SJSA1 (cell line): ENCODE measurements around the gene MCCC2. TPM values are rescaled to one million over a fixed set of nuclear protein-coding genes. Genes with fewer than 3 reads are reported as not detected.
"Not testable (repeated sequence)": the region's sequence is repeated elsewhere in the genome, so short reads cannot be mapped to it uniquely, and the experiment has no call there.

Experiments used
- DNase-seq, 2 experiments: peaks; one replicate each; pipeline ENCODE4 v3.0.0-alpha.2; 2015 to 2020; ENCODE audit warnings: low spot score in 2 of 2, low read depth in 1 of 2
- H3K27ac ChIP-seq: fragments of 250-450 bp; sonication (Bioruptor Pico); 2 replicates; pipeline ENCODE4 v1.5.1; 2020; ENCODE audit warnings: mild to moderate bottlenecking, moderate library complexity
- H3K27me3 ChIP-seq: fragments of 250-450 bp; sonication (Bioruptor Pico); replicated peaks from 2 replicates; pipeline ENCODE4 v1.5.1; 2020; ENCODE audit warnings: mild to moderate bottlenecking, moderate library complexity
- H3K36me3 ChIP-seq: fragments of 250-450 bp; sonication (Bioruptor Pico); 2 replicates; pipeline ENCODE4 v1.5.1; 2020; ENCODE audit warnings: mild to moderate bottlenecking
- H3K4me1 ChIP-seq: fragments of 250-450 bp; sonication (Bioruptor Pico); replicated peaks from 2 replicates; pipeline ENCODE4 v1.6.1; 2021; ENCODE audit warnings: mild to moderate bottlenecking
- H3K4me3 ChIP-seq: fragments of 250-450 bp; sonication (Bioruptor Pico); 2 replicates; pipeline ENCODE4 v1.5.1; 2020; ENCODE audit warnings: mild to moderate bottlenecking
- H3K9me3 ChIP-seq: fragments of 250-450 bp; sonication (Bioruptor Pico); replicated peaks from 2 replicates; pipeline ENCODE4 v1.5.1; 2020; ENCODE audit warnings: mild to moderate bottlenecking
- total RNA-seq: library from RNA; depleted of rRNA; stranded (reverse); fragments of >200 nt; shearing (Covaris generic); gene quantifications from 2 replicates; pipeline ENCODE4 v1.2.3, GENCODE V29; 2014

The MCCC2 gene
- total RNA-seq, 1 experiment from 2014 or later: 41.4 TPM

GRCh38 chr5:71621268-71621667 lies 34.1 kb downstream of the MCCC2 start:
- H3K9me3 ChIP-seq: no peaks in the 10 kb centered on the region
- H3K27me3 ChIP-seq: no peaks in the 10 kb centered on the region
- DNase-seq: no peak
- H3K4me1 ChIP-seq: no peaks in the 10 kb centered on the region
- no peak overlapping the region for H3K4me3 ChIP-seq
- H3K27ac ChIP-seq: no peak overlapping the region
- peaks cover 10% of the 10 kb centered on the region; the same call in 1 of the 2 replicates for H3K36me3 ChIP-seq

- Histone ChIP-seq H3K9me3 (no peaks in the 10 kb centered on the region), H3K4me3 (no peak overlapping the region), H3K4me1 (no peaks in the 10 kb centered on the region), H3K36me3 (peaks cover 6% of the 10 kb centered on the region; the same call in 1 of the 2 replicates), H3K27ac (no peak overlapping the region), H3K27me3 (no peaks in the 10 kb centered on the region)
- no peak for DNase-seq
Measured at GRCh38 chr5:71621741-71622140, 34.6 kb downstream of the MCCC2 start.

DNA sequence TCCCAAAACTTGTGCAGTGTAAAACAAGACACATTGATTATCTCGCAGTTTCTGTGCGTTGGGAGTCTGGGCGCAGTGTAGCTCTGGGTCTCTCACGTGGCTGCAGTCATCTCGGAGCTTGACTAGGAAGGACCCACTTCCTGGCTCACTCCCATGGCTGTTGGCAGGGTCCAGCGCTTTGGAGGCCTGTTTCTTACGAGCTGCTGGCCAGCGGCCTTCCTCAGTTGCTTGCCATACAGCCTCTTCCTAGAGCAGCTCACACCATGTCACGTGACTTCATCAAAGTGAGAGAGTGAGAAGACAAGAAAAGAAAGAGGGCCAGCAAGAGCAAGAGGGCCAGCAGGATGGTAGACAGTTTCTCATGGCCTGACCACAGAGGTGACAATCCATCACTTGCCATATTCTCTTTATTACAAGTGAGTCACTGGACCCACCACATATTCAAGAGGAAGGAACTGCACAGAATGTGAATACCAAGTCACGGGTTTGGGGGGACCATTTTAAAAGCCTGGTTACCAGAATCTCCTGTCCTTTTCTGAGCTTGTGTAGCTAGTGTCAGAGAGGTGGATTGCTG lies 36.2 kb downstream of the MCCC2 start:
- Histone ChIP-seq H3K4me3 (no peak overlapping the region), H3K36me3 (peaks cover 6% of the 10 kb centered on the region; the same call in 1 of the 2 replicates), H3K9me3 (no peaks in the 10 kb centered on the region), H3K4me1 (no peaks in the 10 kb centered on the region), H3K27me3 (no peaks in the 10 kb centered on the region), H3K27ac (no peak overlapping the region)
- DNase-seq: no peak

DNA sequence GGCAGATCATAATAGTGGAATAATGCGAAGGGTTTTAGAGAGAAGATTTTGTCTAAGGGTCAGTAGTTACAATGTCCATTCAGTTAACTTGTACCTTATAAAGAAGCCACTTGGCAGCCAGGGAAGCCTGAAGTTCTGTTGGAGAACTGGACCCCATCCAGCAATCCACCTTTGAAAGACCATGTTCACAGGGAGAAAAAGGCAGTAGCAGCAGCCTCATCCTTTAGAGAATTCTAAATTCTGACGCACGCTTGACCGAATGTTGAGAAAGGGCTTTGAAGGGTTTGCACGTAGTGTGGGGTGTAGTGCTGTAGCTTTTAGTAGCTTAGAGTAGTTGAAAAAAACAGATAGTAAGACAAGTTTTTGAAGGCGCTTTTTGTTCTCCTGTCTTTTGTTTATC lies 42.8 kb downstream of the MCCC2 start:
- Histone ChIP-seq H3K27ac (no peak overlapping the region), H3K4me1 (no peaks in the 10 kb centered on the region), H3K27me3 (no peaks in the 10 kb centered on the region), H3K4me3 (no peak overlapping the region), H3K9me3 (no peaks in the 10 kb centered on the region), H3K36me3 (peaks cover 16% of the 10 kb centered on the region)
- DNase-seq: no peak

DNA sequence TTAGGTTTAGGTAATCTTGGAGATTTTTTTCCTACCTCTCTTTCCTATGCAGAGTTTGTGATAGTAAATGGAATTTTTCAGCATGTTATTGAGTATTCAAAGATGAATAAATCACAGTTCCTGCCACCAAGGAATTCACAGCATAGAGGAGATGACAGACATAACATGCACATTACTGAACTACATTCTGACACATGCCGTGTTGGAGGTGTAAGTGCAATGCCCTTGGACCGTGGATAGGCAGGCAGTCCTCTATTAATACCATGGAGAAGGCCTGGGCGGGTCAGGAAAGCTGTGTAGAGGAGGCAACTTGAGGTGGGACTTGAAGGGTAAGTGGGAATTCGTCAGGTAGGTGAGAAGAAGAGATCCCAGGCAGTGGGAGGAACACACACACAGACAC lies 43.9 kb downstream of the MCCC2 start:
- Histone ChIP-seq H3K27me3 (no peaks in the 10 kb centered on the region), H3K9me3 (no peaks in the 10 kb centered on the region), H3K36me3 (peaks cover 23% of the 10 kb centered on the region), H3K4me3 (no peak overlapping the region), H3K4me1 (no peaks in the 10 kb centered on the region), H3K27ac (no peak overlapping the region)
- DNase-seq: no peak

- Histone ChIP-seq H3K27me3 (no peaks in the 10 kb centered on the region), H3K4me3 (no peak overlapping the region), H3K36me3 (peaks cover 23% of the 10 kb centered on the region), H3K27ac (no peak overlapping the region), H3K9me3 (no peaks in the 10 kb centered on the region), H3K4me1 (no peaks in the 10 kb centered on the region)
- DNase-seq: no peak
Measured at GRCh38 chr5:71632168-71632567, 45.0 kb downstream of the MCCC2 start.

DNA sequence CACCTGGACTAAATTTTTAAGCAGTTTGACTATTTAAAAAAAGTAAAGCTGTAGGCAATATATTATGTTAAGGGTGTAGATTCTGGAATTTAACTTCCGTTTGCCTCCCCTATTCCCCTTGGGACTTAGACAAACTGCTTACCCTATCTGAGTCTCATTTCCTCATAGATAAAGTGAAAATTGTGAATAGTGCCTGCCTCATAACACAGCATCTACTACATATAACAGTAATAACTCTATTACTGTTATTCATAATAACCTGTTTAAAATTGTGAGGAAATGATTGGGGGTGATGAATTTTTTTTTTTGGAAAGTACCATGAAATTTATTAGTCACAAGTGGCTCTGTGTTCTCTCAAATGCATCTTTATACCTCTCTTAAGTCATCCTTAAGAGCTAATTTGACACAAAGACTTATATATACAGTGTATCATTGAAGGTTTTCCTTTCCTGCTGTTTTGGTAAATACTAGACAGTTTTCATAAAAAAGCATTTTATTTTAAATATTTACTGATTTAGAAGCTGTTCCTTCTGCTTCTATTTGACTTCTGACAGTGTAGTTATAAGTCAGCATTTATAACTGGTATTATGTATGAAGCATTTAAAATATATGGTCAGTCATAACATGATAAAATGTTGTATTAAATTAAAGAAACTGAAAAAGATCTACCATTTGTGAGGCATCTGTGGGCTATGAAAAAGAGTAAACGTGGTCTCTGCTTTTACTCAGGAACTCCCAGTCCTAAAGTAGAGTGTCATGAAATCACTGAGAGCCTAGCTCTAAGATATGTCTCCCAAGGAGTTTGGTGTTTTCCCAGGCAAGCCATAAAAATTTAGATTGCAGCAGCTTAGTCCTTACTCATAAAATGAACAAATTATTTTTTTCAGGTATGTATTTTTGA lies 46.4 kb downstream of the MCCC2 start:
- H3K9me3 ChIP-seq: no peaks in the 10 kb centered on the region
- no peak overlapping the region for H3K4me3 ChIP-seq
- H3K4me1 ChIP-seq: no peaks in the 10 kb centered on the region
- no peak for DNase-seq
- H3K27ac ChIP-seq: no peak overlapping the region
- H3K27me3 ChIP-seq: no peaks in the 10 kb centered on the region
- peaks cover 27% of the 10 kb centered on the region for H3K36me3 ChIP-seq

DNA sequence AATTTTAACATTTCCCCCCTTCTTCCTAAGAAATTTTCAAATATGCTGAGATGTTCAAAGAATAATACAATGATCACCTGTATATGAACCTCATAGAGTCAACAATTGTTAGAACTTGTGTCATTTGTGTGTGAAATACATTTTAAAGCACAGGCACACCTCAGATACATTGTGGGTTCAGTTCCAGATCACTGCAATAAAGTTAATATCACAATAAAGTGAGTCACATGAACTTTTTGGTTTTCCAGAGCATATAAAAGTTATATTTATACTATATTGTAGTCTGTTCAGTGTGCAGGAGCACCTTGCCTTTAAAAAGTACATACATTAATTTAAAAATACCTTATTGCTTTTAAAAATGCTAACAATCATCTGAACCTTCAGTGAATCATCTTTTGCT lies 50.0 kb downstream of the MCCC2 start:
- H3K36me3 ChIP-seq: peaks cover 36% of the 10 kb centered on the region
- DNase-seq: no peak

DNA sequence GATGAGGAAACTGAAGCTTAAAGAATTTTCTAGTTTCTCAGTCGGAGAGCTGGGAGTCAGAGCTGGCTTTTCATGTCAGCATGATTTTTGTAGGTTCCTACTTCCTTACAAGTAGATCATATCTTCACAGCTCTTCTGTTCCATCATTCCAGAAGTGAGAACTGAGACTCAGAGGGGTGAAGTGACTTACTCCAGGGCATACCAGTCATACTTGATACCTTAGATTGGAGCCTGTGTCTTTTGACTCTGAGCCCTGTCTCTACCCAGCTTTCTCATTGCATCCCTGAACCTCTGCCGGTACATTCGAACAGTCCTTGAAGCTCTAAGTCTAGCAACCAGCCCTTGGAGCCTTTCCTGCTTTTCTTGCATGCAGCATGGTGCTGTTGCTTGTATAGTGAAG lies 53.3 kb downstream of the MCCC2 start:
- no peak for DNase-seq
- no peaks in the 10 kb centered on the region for H3K27me3 ChIP-seq
- H3K4me3 ChIP-seq: no peak overlapping the region
- peaks cover 28% of the 10 kb centered on the region for H3K36me3 ChIP-seq
- H3K4me1 ChIP-seq: no peaks in the 10 kb centered on the region
- no peak overlapping the region for H3K27ac ChIP-seq
- no peaks in the 10 kb centered on the region for H3K9me3 ChIP-seq

More for the DNA sequence above, 50.0 kb downstream of the MCCC2 start:
- no peak overlapping the region for H3K4me3 ChIP-seq
- no peaks in the 10 kb centered on the region for H3K27me3 ChIP-seq
- no peak overlapping the region for H3K27ac ChIP-seq
- H3K4me1 ChIP-seq: no peaks in the 10 kb centered on the region
- no peaks in the 10 kb centered on the region for H3K9me3 ChIP-seq

- Histone ChIP-seq H3K9me3 (no peaks in the 10 kb centered on the region), H3K36me3 (peaks cover 31% of the 10 kb centered on the region), H3K27me3 (no peaks in the 10 kb centered on the region), H3K27ac (no peak overlapping the region), H3K4me3 (no peak overlapping the region), H3K4me1 (no peaks in the 10 kb centered on the region)
- no peak for DNase-seq
Measured at GRCh38 chr5:71645030-71645429, 57.9 kb downstream of the MCCC2 start.

DNA sequence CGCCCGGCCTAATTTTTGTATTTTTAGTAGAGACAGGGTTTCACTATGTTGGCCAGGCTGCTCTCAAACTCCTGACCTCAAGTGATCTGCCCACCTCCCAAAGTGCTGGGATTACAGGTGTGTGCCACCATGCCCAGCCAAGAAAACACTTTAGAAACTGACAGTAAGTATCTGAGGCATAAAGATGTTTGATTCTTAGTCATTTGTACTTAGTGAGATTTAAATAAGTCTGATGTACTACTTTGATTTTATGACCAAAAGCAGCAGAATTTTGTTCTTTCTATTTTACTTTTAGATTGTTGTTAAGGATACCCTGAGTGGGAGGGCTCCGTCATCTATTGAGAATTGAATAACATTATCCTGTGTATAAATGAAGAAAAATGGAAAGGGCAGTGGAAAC lies 63.8 kb downstream of the MCCC2 start:
- not testable (repeated sequence) for H3K27ac ChIP-seq, H3K27me3 ChIP-seq, H3K4me1 ChIP-seq, DNase-seq, H3K4me3 ChIP-seq, H3K9me3 ChIP-seq
- peaks cover 32% of the 10 kb centered on the region for H3K36me3 ChIP-seq

GRCh38 chr5:71651579-71651978 lies 64.4 kb downstream of the MCCC2 start:
- DNase-seq: no peak
- no peaks in the 10 kb centered on the region for H3K27me3 ChIP-seq
- no peak overlapping the region for H3K27ac ChIP-seq
- peaks cover 29% of the 10 kb centered on the region for H3K36me3 ChIP-seq
- H3K9me3 ChIP-seq: no peaks in the 10 kb centered on the region
- no peak overlapping the region for H3K4me3 ChIP-seq
- no peaks in the 10 kb centered on the region for H3K4me1 ChIP-seq

DNA sequence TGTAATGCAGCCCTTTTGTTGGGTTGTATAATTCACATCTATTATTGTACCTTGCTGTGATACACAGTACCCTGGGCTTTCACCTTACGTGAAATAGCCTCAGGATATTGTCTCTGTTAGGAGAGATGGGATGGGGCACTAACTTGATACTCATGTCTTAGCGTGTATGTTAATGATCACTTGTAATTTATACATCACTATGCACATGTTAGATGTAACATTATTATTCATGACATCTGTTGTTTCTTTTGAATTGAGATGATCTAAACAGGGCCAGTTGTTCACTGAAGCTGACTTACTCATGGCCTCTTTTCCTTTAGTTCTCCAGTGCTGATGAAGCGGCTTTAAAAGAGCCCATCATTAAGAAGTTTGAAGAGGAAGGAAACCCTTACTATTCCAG lies 65.2 kb downstream of the MCCC2 start:
- Histone ChIP-seq H3K9me3 (no peaks in the 10 kb centered on the region), H3K4me1 (no peaks in the 10 kb centered on the region), H3K4me3 (no peak overlapping the region), H3K27ac (no peak overlapping the region), H3K27me3 (no peaks in the 10 kb centered on the region), H3K36me3 (peaks cover 32% of the 10 kb centered on the region)
- DNase-seq: no peak

DNA sequence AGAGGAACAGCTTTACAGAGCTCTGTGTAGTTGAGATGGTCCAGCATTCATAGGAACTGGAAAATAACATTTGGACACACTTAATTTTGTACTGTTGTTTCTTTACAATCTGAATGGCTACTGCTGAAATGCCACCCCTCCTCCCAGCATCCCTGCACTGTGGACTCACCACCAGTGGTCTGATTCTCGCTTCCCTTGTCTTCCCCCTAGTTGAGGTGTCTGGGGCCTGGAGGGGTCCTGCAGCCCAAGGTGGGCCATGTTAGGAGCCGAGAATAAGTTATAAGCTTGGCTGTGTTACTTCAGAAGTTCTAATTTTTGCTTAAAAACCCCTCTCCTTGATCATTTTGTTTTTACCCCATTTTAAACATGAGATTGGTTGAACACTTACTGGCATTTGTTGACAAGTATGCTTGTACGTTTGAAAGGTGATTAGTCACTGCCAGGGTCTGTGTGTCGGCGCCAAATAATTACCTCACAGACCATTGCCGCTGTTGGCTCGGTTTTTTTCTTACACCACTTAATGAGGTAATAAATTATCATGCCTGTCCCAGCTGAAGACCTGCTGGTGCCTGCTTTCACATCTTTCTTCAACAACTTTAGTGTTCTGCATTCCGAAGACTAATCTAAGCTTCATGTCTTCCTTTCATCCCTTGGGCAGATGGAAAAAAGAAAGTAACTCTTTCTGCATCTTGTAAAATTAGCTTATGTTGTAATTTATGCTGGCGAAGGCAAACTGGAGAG lies 65.8 kb downstream of the MCCC2 start:
- Histone ChIP-seq H3K36me3 (peaks cover 32% of the 10 kb centered on the region), H3K27ac (no peak overlapping the region), H3K4me1 (no peaks in the 10 kb centered on the region), H3K4me3 (no peak overlapping the region), H3K27me3 (no peaks in the 10 kb centered on the region), H3K9me3 (no peaks in the 10 kb centered on the region)
- DNase-seq: no peak
